HG02852 (cell line): ENCODE data around the gene ITPR2.

ENCODE experiments used
- ATAC-seq: cut with Tn5 transposase; IDR thresholded peaks from one replicate; pipeline ENCODE4 v1.9.1; 2021; ENCODE audit warnings: mild to moderate bottlenecking, moderate library complexity; ENCODE audit not compliant: unreplicated experiment

The ITPR2 gene

GRCh38 chr12:26735249-26735639, 97.8 kb downstream of the ITPR2 start:
- no peak for ATAC-seq

GRCh38 chr12:26734510-26735248, 98.3 kb downstream of the ITPR2 start:
- ATAC-seq: no peak

GRCh38 chr12:26732005-26732908, 100.7 kb downstream of the ITPR2 start:
- ATAC-seq: peak; percentile 55

- no peak for ATAC-seq
Measured at GRCh38 chr12:26730481-26731350, 102.3 kb downstream of the ITPR2 start.

GRCh38 chr12:26729137-26729671, 103.8 kb downstream of the ITPR2 start:
- peak; percentile 54 for ATAC-seq

GRCh38 chr12:26728205-26729050, 104.6 kb downstream of the ITPR2 start:
- peak; percentile 31 for ATAC-seq

- ATAC-seq: no peak
Measured at GRCh38 chr12:26727482-26728204, 105.4 kb downstream of the ITPR2 start.

- no peak for ATAC-seq
Measured at GRCh38 chr12:26726956-26727355, 106.0 kb downstream of the ITPR2 start.

GRCh38 chr12:26725276-26725916, 107.6 kb downstream of the ITPR2 start:
- ATAC-seq: no peak

GRCh38 chr12:26724309-26724702, 108.7 kb downstream of the ITPR2 start:
- no peak for ATAC-seq

- ATAC-seq: no peak
Measured at GRCh38 chr12:26723379-26724308, 109.3 kb downstream of the ITPR2 start.

- ATAC-seq: no peak
Measured at GRCh38 chr12:26721800-26722199, 111.2 kb downstream of the ITPR2 start.

GRCh38 chr12:26719852-26720251, 113.1 kb downstream of the ITPR2 start:
- no peak for ATAC-seq

GRCh38 chr12:26717757-26718156, 115.2 kb downstream of the ITPR2 start:
- ATAC-seq: no peak

- ATAC-seq: no peak
Measured at GRCh38 chr12:26715232-26715631, 117.8 kb downstream of the ITPR2 start.

GRCh38 chr12:26713885-26714383, 119.1 kb downstream of the ITPR2 start:
- ATAC-seq: peak; percentile 85

- ATAC-seq: no peak
Measured at GRCh38 chr12:26712892-26713291, 120.1 kb downstream of the ITPR2 start.
